HG02623 (cell line): ENCODE measurements around the gene ALG2.

Experiments
- ATAC-seq: cut with Tn5 transposase; IDR thresholded peaks from one replicate; pipeline ENCODE4 v1.9.1; 2021; ENCODE audit warnings: moderate library complexity; ENCODE audit not compliant: unreplicated experiment

ALG2 gene, protein sequence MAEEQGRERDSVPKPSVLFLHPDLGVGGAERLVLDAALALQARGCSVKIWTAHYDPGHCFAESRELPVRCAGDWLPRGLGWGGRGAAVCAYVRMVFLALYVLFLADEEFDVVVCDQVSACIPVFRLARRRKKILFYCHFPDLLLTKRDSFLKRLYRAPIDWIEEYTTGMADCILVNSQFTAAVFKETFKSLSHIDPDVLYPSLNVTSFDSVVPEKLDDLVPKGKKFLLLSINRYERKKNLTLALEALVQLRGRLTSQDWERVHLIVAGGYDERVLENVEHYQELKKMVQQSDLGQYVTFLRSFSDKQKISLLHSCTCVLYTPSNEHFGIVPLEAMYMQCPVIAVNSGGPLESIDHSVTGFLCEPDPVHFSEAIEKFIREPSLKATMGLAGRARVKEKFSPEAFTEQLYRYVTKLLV

DNA sequence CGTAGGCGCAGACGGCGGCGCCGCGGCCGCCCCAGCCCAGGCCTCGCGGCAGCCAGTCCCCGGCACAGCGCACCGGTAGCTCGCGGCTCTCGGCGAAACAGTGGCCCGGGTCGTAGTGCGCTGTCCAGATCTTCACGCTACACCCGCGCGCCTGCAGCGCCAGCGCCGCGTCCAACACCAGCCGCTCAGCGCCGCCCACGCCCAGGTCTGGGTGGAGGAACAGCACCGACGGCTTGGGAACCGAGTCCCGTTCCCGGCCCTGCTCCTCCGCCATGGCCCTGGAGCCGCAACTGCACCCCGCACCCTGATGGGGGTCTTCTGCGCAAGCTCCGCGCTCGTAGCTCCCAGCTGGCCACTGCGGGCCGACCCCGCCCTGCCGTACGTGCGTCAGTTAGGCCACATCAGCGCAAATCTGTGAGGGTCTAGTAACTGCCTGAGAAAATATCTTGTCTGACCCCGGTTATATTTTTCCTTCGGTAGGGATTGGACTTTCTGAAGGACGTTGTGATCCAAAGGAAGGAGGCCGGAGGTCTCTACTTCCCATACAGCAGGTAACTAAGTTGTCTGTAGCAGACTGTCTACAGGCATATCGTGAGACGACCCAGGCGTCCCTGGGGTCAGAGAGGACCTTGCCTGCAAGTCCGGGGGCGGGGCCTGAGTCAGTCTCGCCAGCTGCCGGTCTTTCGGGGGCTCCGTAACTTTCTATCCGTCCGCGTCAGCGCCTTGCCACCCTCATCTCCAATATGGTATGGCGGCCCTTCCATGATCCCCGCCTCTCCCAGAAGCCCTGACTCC is at the start of gene ALG2, which contains the start of gene SEC61B:
Gene ALG2, minus strand, starts transcription at position 322 of the 795 bp plus-strand sequence. Its CDS starts 48 bp downstream, at position 274.
Gene SEC61B, plus strand, starts transcription at position 662 of the 795 bp plus-strand sequence. Its CDS starts 82 bp downstream, at position 744.
- peak; percentile 87 for ATAC-seq

DNA sequence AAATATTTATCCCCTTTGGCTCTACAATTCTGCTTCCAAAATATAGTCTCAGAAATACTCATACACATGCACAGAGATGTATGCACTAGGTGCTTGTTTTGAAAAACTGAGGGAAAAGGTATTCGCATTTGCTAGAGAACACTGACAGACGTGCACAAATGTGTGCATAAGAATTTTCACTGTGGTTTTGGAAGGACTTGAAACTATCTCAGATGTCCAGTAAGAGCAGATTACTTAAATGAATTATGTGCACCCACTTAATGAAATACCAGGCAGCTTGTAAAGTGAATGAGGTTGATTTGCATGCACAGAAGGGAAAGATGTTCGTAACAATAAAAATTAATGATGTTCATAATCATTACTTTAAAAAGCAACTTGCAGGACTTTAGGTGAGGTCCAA is 48.7 kb upstream of the ALG2 start:
- ATAC-seq, result no peak

DNA sequence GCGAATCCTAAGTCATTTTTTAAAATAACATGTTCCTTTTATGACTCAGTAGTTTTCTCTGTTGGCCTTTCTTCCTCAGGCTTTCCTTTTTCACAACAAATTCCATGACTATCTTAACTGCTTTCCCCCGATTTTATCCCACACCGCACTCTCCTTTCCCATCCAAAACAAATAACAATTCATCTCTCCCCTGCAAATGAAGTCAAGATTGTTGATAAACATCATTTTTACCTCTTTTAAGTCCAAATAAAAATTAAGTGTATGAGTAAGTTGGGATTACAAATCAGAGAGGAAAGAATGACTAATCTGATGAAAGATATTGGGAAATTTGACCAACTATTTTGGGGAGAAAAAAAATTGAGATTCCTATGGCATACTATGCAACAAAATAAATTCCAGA is 47.7 kb upstream of the ALG2 start:
- ATAC-seq, result no peak

DNA sequence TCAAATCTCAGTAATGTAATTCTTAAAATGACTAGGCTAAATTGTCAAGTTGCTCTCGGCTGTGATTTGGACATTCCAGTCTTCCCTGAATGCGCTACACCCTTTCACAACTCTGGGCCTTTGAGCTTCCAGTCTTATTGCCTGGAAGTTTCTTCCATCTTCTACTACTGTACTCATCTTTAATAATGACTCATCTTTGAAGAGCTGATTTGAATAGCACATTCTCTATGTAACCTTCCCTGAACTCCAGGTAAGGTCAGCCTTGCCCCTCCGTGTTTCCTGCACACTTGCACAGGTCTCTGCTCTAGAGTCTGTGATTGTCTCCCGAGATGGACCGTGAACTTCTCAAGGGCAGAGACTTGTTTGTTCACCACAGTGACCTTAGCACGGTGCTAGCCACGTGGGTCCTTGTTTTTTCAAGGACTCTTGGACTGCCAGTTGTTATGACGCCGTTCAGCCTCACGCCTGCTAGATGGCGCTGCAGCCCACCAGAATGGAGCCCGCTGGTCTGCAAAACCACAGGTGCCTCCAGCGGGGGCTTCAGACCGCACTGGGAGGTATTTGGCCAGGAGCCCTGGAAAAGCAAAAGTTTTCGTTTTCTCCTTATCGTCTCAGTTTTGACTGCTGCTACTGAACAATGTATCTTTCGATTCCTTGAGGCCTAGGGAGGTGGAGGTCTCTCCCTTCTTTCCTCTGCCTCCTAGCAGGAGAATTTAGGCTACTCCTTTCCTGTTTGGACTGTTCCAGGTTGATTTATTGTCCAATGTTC is 44.7 kb upstream of the ALG2 start:
- ATAC-seq, result peak; percentile 45

DNA sequence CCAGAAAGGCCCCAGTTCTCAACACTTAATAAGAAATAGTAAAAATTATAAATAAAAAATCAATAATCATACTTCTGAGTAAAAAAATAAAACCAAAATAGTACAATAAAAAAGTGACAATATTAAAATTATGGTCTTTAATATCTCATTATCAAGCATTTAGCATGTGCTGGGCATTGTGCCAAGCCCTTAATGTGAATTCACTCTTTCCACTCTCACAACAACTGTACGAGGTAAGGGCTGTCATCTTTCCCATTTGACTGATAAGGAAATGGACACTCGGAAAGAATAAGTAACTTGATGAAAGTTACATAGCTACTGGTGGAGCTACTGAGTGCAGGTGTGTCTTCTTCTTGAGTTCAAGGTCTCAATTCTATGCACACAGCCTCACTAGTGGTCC is 43.9 kb upstream of the ALG2 start:
- ATAC-seq, result no peak

DNA sequence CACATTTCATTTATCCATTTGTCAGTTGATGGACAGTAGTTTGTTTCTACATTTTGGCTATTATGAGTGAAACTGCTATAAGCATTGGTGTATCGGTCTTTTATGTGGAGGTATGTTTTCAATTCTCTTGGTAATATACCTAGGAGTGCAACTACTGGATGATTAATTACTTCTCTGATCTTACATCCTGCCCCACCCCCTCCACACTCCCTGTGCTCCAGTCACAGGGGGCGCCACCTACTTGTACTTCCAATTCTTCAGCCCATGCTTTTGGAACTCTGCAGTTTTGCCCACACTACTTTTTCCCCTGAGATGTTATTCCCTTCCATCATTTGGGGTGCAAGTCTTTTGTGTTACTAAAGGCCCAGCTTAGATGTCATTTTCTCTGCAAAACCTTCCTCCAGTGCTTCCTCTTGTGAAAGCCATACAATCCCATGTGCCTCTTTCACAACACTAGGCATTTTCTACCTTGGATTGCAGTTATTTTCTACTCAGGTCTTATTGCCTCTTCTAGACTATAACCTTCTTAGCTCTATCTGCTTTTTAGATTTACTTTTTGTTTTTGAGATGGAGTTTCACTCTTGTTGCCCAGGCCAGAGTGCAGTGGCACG is 42.4 kb upstream of the ALG2 start:
- ATAC-seq, result no peak

DNA sequence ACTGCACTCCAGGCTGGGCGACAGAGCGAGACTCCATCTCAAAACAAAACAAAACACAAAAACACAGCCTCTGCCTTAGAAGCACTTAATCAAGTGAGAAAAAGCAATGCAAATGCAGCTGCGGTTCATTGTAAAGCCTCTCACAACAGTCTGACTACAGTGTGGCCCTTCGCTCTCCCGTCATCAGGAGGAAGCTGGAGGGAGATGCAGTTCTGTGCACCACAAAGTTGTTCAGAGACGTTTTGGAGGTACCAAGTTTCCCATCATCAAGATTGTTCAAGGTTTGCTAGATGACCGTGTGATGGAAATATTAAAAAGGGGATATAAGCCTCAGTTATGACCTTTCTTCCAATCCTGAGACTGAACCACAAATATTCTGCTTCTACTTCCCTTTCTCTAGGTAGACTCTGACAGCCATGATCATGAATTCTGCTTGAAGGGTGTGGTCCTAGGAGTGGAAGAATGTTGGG is 41.2 kb upstream of the ALG2 start:
- ATAC-seq, result peak; percentile 55

DNA sequence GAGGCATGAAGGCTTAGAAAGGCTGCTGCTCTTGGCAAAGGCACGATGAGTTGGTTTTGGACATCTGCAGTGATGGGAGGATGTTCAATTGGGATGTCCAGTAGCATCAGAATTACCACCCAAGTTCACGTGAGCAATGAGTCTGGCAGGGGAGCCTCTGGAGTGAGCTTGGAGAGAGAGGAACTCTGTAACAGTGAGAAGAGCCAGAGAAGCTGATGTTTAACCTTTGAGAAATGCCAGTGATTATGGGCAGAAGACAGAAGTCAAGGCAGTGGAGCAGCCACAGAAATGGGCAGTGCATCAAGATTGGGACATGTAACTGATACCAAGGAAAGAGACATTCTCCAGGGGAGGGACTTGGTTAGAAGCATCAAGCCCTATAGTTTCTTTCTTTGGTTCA is 40.2 kb upstream of the ALG2 start:
- ATAC-seq, result no peak

DNA sequence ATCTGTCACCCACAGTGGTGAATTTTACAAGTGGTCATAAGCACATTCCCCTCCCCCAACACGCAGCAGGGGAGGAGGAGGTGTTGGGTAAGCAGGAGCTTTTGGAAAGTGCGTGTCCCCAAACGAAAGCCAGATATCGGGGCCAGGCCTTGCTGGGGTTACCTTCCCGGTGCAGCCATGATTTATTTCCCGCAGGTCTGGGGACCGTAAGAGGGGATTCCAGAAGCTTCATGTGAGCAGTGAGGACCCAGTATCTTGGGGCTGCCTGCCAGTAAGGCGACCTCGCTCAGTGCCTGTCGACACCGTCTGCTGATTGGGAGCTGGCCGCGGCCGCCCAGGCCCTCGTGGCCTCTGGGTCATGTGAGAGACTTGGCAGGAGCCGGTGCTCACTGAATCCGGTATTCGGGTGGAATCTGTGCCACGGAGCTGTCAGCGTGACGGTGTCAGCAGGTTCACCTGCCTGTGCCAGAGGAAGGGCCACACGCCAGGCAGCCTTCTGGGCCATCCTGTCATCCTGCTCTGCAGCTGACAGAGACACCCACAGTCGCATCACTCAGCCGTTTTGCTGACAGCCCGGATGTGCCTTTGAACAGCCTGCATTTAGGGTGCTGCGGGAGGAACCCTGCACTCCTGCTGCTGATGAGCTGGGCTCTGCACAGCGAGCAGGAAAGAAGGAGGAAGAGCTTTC is 37.6 kb upstream of the ALG2 start:
- ATAC-seq, result no peak

DNA sequence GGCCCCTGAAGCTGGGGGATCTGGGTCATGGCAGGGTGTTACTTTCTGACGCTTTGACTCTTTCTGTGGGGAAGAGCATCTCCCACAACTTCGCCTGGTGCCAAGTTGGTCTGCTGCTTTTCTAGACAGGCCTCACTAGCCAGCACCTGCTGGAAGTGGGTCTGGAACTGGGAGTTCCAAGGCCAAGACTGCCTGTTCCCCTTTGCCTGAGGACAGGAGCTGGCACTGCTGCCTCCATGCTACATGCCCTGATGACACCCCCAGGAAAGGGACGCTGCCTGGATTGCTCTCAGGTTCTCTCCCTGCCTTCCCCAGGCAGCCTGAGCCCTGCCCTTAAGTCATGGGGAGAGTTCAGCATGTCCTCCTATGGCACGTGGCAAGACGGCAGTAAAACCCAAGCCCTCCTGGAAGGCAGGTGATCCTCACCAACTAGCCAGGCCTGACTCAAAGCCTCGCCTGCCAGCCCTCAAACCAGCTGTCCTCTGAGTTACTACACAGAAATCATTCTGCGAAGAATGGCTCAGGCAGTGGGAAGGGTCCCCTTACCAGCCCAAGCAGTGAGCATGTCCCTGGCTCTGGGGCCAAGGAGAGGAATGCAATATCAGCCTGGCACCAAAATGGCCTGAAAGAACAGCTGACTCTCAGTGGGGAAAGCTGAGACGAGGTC is 36.1 kb upstream of the ALG2 start:
- no peak for ATAC-seq

DNA sequence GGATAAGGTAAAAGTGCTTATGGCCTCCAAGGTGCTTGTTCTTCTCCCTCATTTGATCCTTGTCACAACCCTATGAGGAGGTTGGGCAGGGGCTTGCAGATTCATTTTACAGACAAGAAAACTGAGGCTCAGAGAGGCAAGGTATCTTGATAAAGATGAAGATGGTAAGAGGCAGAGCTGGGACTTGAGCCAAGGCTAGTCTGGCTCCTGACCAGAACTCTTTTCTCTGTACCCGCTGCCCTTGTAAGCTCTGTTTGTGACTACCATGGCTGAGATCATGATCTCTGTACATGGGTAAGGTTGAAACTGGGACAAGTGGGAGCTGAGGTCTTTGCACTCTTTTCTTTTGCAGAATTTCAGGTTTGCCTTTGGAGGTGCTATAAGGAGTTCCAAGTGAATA is 33.9 kb upstream of the ALG2 start:
- no peak for ATAC-seq

DNA sequence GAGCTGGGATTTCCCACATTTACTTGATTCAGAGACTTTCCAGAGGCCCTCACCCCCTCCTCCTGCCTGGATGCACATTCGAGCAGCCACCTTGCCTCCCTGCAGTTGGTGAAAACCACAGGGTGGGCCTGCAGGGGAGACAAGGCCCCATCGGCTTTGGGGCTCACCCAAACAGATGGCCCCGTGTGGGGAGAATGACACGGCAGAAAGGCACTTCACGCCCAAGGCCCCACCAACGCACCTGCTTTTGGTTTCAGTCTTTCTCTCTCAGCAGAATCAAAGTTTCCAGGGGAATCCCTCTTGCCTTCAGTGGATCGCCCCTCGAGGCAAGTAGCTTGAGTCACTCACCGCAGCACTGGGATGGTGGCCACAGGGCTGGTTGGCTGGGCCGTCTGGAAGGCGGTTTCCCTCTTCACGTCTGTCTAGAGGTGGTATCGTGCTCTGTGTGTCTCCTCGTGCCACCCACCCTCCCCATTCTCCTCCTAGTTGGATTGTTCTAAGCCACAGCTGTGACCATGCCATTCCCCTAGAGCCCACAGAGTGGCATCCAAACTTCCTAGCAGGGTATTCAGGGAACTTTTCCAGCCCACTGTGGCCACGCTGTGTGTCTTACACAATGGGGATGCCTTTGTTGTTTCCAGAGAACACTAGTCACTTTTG is 32.2 kb upstream of the ALG2 start:
- ATAC-seq, result peak; percentile 77

DNA sequence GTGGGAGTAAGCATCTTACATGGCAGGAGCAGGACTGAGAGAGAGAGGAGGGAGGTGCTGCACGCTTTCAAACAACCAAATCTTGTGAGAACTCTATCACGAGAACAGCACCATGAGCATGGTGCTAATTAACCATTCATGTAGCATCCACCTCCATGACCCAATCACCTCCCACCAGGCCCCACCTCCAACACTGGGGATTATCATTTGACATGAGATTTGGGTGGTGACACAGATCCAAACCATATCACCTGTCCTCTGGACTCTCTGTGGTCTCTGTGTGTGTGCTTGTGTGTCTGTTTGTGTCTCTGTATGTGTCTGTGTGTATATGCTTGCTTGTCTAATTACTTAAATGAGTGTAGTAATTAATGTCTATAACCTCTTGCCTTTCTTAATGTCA is 31.4 kb upstream of the ALG2 start:
- ATAC-seq, result peak; percentile 33

DNA sequence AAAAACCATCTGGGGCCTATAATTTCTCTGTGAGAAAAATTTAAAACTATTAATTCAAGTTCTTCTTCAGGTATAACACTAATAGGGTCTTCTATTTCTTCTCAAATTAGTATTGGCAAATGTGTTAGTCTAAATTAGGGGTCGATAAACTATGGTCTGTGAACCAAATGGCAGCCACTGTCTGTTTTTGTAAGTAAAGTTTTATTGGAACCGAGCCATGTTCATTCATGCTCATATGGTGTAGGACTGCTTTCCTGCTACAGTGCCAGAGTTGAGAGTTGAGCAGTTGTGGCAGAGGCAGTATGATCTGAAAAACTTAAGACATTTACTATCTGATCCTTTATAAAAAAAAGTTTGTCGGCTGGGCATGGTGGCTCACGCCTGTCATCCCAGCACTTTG is 29.4 kb upstream of the ALG2 start:
- no peak for ATAC-seq

DNA sequence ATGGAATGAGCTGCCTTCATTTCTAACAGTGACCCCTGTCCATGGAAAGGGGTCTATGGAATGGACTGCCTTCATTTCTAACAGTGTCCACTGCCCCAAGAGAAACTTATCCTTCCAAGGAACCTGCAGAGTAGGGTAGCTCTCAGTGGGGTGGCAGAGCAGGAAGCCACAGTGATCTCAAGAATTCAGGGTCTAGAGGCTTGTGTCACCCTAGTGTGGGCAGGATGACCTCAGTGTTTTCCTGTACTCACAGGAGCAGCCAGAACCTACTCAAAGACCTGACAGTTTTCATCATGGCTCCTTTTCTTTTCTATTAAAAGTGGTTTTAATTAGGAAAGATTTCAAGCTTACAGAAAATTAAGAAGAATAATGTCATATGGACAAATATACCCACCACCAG is 27.9 kb upstream of the ALG2 start:
- ATAC-seq, result no peak

DNA sequence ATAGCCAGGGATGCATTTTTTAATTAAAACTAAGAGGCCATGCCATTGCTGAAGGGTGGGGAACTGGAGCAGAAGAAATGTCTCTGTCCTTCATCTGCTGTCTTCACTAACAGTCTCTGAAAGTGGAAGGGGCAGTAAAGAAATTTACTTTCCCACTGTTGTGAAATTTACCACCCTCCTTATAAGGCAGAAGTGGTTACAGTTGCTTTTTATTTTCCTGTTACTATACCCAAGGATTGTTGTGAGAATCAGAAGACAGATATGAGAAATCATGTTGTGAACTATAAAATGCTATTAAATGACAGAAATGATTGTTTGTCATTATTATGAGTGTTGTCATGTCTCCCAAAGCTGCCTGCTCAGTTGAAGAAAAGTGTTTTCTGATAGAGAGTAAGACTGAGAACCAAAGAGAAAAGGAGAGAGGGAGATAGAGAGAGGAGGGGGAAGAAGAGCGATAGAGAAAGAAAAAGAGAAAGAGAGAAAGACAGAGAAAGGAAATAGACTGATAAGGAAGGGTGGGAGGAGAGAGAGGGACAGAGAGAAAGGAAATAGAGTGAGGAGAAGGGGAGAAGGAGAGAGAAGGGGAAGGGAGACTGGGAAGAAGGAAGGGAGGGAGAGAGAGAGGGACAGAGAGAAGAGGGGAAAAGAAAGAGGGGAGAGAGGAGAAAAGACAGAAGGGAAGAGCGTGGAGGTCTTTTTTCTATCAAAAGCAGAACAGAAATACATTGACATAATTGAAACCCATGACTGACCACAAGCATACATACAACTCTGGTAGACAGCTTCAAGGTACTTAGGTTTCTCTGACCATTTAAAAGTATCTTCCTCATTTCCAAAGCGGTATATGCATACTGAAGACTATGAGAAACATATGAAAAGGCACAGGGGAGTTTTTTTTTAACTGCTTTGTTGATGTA is 22.9 kb upstream of the ALG2 start:
- peak; percentile 91 for ATAC-seq

DNA sequence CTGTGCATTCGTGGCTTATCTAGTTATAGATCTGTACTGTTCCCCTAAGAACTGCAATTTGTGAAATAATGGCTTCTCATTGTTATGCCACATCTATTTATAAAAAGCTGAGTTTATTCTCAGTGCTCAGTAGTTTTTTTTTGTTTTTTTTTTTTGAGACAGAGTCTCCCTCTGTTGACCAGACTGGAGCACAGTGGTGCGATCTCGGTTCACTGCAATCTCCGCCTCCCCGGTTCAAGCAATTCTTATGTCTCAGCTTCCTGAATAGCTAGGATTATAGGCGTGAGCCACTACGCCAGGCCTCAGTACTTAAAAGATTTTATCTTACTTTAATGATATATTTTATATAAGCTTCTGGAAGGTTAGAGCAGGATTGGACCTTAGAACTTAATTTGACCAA is 19.4 kb upstream of the ALG2 start:
- no peak for ATAC-seq
